HEK293T (cell line): ENCODE measurements around the gene STARD8.

ENCODE experiments used
- ELF4 ChIP-seq: fragments of 450-650 bp; IDR thresholded peaks from 2 replicates; pipeline ENCODE4 v1.6.1; 2017; ENCODE audit warnings: antibody characterized with exemption
- FOXK2 ChIP-seq: fragments of 450-650 bp; IDR thresholded peaks from 2 replicates; pipeline ENCODE4 v1.6.1; 2016; ENCODE audit warnings: mild to moderate bottlenecking
- HDGF ChIP-seq: fragments of 450-650 bp; IDR thresholded peaks from 2 replicates; pipeline ENCODE4 v1.6.1; 2017; ENCODE audit warnings: antibody characterized with exemption, borderline replicate concordance

DNA sequence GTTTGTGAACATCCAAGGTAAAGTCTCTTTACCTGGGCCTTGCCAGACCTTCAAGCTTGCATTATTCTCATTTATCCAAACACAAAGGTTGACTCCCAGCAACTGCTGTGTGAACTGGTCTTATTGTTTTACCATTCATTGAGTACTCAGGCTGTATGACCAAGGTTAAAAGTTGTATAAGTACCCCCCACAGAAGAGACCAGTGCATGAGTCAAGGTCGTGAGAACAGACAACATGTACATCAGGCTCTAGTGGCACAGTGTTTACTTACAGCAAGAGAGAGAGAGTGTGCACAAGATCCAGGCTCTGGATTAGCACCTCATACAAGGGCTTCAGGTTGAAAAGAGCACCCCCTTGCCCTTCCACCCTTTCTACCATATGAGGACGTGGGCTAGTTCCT, 103.9 kb downstream of the STARD8 start:
- TF ChIP-seq FOXK2: no peak
- no peak for TF ChIP-seq ELF4
- no peak for TF ChIP-seq HDGF
